Spinal cord (tissue), 4 donors: ENCODE data around the gene FYTTD1. TPM values are rescaled to one million over a fixed set of nuclear protein-coding genes. Genes with fewer than 3 reads are reported as not detected.

Experiments
- polyA plus RNA-seq, 2 donors: library from polyadenylated mRNA; unstranded; fragments of 120-200 nt; gene quantifications; one replicate each; pipeline ENCODE4 v1.2.1, GENCODE V29; 2013; ENCODE audit not compliant: insufficient read length in 2 of 2
- total RNA-seq, 2 donors: library from RNA; depleted of rRNA in 1 of 2; stranded (reverse); fragments of 120-200 nt in 1 of 2; fragments of >200 nt in 1 of 2; gene quantifications; one replicate each; pipeline versions ENCODE4 v1.2.3 to v1.2.4, GENCODE V29; 2013 to 2014

The FYTTD1 gene
- total and polyA plus RNA-seq, 4 donors, result 60.0 to 95.3 (median 71.8) TPM

Other genes starting within 250 kb of the FYTTD1 start
- gene BDH1, start 193.9 kb upstream of the FYTTD1 start, total RNA-seq, result 10 to 100 TPM; 18.7 to 19.6 TPM
- gene BDH1, start 193.9 kb upstream of the FYTTD1 start, polyA plus RNA-seq, result 10 to 100 TPM; 46.5 to 57.9 TPM
- gene RUBCN, start 13.0 kb upstream of the FYTTD1 start, total RNA-seq, result 10 to 100 TPM; 25.6 to 28.0 TPM
- gene RUBCN, start 13.0 kb upstream of the FYTTD1 start, polyA plus RNA-seq, result 10 to 100 TPM; 47.2 to 58.2 TPM
- gene LRCH3, start 41.4 kb downstream of the FYTTD1 start, total RNA-seq, result 10 to 100 TPM; 44.5 to 84.6 TPM
- gene LRCH3, start 41.4 kb downstream of the FYTTD1 start, polyA plus RNA-seq, result 10 to 100 TPM; 47.9 to 68.0 TPM
- 1,000 to 10,000 TPM in 1 of 2 donors, 100 to 1,000 TPM in 1; 441 to 1,724 TPM for gene RPL35A, start 200.3 kb downstream of the FYTTD1 start, total RNA-seq
- 100 to 1,000 TPM; 891 to 937 TPM for gene RPL35A, start 200.3 kb downstream of the FYTTD1 start, polyA plus RNA-seq
- gene LMLN, start 210.3 kb downstream of the FYTTD1 start, total RNA-seq, result 10 to 100 TPM in 1 of 2 donors, 1 to 10 TPM in 1; 9.5 to 16.3 TPM
- gene LMLN, start 210.3 kb downstream of the FYTTD1 start, polyA plus RNA-seq, result 1 to 10 TPM; 8.5 to 10.0 TPM